ENCODE results near the gene PNPLA7. TPM values are rescaled to one million over a fixed set of nuclear protein-coding genes. Genes with fewer than 3 reads are reported as not detected.

PNPLA7 gene
- total RNA-seq, 4 donors from 2014 or later, result 4.5 to 10.5 (median 9.4) TPM

DNA sequence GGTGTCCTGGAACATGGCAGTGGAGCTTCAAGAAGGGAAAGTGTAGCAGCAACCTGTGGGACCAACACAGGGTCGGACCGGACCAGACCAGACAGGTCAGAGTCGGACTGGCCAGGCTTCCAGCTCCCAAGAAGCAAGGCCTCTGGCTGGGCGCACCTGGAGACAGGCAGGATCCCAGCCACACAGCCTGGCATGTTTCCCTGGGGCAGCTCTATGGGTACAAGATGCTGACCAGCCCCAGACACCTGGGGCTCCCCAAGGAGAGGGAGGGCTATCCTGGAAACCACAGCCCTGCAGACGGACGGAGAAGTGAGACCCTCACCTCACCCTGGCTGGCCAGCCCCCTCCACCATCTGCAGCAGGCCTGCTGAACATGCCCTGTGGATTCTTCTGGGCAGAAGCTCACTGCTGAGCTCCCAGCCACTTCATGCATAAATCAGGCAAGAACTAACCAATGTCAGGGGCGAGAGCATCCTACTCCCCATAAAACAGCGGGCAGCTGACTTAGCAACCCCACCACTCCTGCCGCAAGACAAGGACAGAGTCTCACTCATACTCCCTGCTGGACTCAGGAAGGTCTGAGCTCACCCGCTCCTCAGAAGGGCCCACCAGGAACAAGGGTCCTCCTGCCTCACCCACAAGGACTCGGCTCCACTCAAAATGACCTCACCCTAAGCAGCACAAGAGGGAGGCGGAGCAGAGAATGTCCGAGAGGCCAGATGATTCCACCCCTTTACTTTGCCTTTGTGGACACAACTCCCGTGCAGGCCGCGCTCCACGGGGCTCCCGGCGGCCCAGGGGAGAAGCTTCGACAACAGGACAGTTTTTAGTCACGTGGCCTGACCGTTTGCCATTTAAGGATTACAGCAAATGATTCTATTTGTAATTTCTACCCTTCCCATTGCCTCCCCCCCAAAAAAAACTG lies 31.4 kb upstream of the PNPLA7 start:
- in situ Hi-C loops (cut with MboI; ENCODE audit: low sequenced_read_pairs in 4 of 4) (no loop called here), intact Hi-C loops (cut with DNase I; ENCODE audit: low total_unique reads) (no loop called here)
- H3K27ac ChIP-seq, result peak overlapping the region in 1 of 4 donors; percentile 47
- no peak for TF ChIP-seq POLR2A (IDR thresholded peaks at IDR 0.05)
- TF ChIP-seq, protein P1, sequence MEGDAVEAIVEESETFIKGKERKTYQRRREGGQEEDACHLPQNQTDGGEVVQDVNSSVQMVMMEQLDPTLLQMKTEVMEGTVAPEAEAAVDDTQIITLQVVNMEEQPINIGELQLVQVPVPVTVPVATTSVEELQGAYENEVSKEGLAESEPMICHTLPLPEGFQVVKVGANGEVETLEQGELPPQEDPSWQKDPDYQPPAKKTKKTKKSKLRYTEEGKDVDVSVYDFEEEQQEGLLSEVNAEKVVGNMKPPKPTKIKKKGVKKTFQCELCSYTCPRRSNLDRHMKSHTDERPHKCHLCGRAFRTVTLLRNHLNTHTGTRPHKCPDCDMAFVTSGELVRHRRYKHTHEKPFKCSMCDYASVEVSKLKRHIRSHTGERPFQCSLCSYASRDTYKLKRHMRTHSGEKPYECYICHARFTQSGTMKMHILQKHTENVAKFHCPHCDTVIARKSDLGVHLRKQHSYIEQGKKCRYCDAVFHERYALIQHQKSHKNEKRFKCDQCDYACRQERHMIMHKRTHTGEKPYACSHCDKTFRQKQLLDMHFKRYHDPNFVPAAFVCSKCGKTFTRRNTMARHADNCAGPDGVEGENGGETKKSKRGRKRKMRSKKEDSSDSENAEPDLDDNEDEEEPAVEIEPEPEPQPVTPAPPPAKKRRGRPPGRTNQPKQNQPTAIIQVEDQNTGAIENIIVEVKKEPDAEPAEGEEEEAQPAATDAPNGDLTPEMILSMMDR (IDR thresholded peaks at IDR 0.05 in 4 of 5, conservative IDR thresholded peaks at IDR 0.05 in 1 of 5), result no peak
- H3K27me3 ChIP-seq, result no peaks in the 10 kb centered on the region
- H3K4me1 ChIP-seq, result peaks cover 17 to 28% of the 10 kb centered on the region in 2 donors
- no peak for ATAC-seq
- DNase-seq, result no peak
- H3K4me3 ChIP-seq, result no peak overlapping the region
- H3K36me3 ChIP-seq, result peaks cover 0 to 27% of the 10 kb centered on the region in 2 donors
- H3K9me3 ChIP-seq, result no peaks in the 10 kb centered on the region

DNA sequence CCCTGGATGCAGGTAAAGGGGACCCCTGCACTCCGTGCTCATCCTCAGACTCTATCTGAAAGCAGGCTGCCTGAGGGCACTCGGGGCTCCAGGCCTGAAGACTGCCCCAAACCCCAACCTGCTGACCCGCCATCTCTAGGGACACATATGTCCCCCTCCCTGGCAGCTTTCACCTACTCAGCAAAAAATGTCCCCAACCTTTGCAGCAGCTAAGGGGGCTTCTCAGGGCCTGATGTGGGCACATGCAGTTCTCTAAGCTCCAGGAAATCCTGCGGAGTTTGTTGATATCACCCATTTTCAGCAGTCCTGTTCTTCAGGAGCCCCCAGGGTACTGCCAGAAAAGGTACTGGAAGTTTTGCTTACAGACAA lies 30.7 kb upstream of the PNPLA7 start:
- peaks cover 0 to 25% of the 10 kb centered on the region in 2 donors for H3K36me3 ChIP-seq
- no peaks in the 10 kb centered on the region for H3K9me3 ChIP-seq
- in situ Hi-C loops (cut with MboI; ENCODE audit: low sequenced_read_pairs in 4 of 4), result no loop called here
- no peak overlapping the region for H3K27ac ChIP-seq
- DNase-seq, result no peak
- H3K4me1 ChIP-seq, result peaks cover 22 to 35% of the 10 kb centered on the region in 2 donors
- ATAC-seq, result no peak
- H3K27me3 ChIP-seq, result no peaks in the 10 kb centered on the region
- TF ChIP-seq POLR2A (IDR thresholded peaks at IDR 0.05), result no peak
- TF ChIP-seq, protein P1 (IDR thresholded peaks at IDR 0.05 in 4 of 5, conservative IDR thresholded peaks at IDR 0.05 in 1 of 5), result no peak
- intact Hi-C loops (cut with DNase I; ENCODE audit: low total_unique reads), result no loop called here
- H3K4me3 ChIP-seq, result no peak overlapping the region

DNA sequence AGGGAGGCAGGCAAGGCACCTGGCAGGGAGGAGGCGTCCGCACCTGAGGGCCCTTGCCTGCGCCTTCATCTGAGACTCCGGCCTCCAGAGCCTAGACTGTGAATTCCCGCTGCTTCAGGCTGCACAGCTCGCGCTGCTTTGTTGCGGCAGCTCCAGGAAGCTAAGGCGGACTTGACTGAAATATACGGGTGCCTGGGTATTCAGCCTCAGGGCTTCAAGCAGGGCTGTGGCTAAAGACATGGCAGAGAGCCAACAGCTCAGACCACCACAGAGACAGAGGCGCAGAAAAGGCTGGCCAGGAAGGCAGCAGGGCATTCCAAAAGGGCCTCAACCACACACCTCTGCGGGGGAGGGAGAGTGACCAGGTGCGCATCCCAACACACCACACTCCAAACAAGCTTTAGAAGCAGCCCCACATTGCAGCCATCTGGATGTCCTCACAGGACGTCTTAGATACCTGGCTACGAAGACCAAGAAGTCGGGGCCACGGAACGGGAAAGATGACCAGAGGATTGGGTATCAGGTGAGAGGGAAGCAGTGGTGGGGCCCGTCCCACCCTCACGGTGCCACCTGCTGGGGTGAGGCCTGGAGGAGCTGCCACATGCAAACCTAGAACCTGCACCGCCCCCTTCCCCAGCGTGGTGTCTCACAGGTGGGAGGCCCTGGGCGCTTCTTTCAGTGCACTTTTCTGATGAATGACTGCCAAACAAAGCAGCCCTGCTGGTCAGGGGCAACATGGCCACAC lies 30.2 kb upstream of the PNPLA7 start:
- Histone ChIP-seq H3K4me3 (no peak overlapping the region), H3K27me3 (no peaks in the 10 kb centered on the region), H3K4me1 (peaks cover 28 to 41% of the 10 kb centered on the region in 2 donors), H3K27ac (no peak overlapping the region), H3K36me3 (peaks cover 0 to 25% of the 10 kb centered on the region in 2 donors), H3K9me3 (no peaks in the 10 kb centered on the region)
- TF ChIP-seq, protein P1 (IDR thresholded peaks at IDR 0.05 in 4 of 5, conservative IDR thresholded peaks at IDR 0.05 in 1 of 5), result no peak
- TF ChIP-seq POLR2A (IDR thresholded peaks at IDR 0.05), result no peak
- ATAC-seq (no peak), DNase-seq (no peak)
- in situ Hi-C loops (cut with MboI; ENCODE audit: low sequenced_read_pairs in 4 of 4), result no loop called here
- intact Hi-C loops (cut with DNase I; ENCODE audit: low total_unique reads), result no loop called here

DNA sequence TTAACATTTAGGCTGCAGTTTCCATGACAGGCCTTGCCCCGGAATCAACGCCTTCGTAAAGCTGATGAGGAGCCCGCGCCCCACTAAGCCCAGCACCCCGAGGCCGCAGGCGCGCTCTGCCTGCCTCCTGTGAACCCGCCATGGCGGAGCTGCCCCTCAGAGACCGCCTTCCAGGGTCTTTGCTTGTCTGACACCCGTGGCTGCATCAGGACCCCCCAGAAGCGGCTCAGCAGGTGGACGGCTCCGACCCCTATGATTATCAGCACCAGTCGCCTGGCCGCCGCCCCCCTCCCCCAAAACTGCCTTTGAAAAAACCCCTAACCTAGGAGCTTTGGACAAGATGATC lies 29.0 kb upstream of the PNPLA7 start:
- H3K27me3 ChIP-seq, result no peaks in the 10 kb centered on the region
- H3K9me3 ChIP-seq, result no peaks in the 10 kb centered on the region
- H3K27ac ChIP-seq, result peak overlapping the region; percentile 72 to 95 (median 84)
- ATAC-seq (no peak), DNase-seq (no peak)
- TF ChIP-seq POLR2A (IDR thresholded peaks at IDR 0.05), result no peak
- TF ChIP-seq, protein P1 (IDR thresholded peaks at IDR 0.05 in 4 of 5, conservative IDR thresholded peaks at IDR 0.05 in 1 of 5), result no peak
- H3K36me3 ChIP-seq, result peaks cover 0 to 31% of the 10 kb centered on the region in 2 donors
- intact Hi-C loops (cut with DNase I; ENCODE audit: low total_unique reads), result loop anchor here (2.0 kb wide), 1 partner anchor 40 kb away; the partner anchor contains the start of gene EHMT1
- H3K4me1 ChIP-seq, result peaks cover 32 to 43% of the 10 kb centered on the region in 2 donors
- in situ Hi-C loops (cut with MboI; ENCODE audit: low sequenced_read_pairs in 4 of 4), result no loop called here
- peak overlapping the region; percentile 70 to 97 (median 84) for H3K4me3 ChIP-seq

Data from gastrocnemius medialis (tissue), 4 donors.